ENCODE measurements around the gene MIB2.

Gene MIB2

DNA sequence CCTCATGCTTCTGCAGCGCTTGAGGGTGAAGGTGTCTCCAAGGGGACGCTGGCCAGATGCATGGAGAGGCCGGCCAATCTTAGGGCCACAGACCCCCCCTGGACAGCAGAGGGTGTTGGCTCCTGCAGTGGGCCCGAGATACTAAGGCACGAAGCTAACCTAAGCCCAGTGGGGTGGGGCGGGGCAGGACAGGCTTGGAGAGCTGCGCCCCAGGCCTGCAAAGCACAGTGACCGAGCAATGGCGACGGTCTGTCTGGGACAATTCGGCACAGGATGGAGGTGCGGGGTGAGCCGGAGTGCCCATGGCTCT lies 16.6 kb upstream of the MIB2 start:
- DNase-seq = no peak

DNA sequence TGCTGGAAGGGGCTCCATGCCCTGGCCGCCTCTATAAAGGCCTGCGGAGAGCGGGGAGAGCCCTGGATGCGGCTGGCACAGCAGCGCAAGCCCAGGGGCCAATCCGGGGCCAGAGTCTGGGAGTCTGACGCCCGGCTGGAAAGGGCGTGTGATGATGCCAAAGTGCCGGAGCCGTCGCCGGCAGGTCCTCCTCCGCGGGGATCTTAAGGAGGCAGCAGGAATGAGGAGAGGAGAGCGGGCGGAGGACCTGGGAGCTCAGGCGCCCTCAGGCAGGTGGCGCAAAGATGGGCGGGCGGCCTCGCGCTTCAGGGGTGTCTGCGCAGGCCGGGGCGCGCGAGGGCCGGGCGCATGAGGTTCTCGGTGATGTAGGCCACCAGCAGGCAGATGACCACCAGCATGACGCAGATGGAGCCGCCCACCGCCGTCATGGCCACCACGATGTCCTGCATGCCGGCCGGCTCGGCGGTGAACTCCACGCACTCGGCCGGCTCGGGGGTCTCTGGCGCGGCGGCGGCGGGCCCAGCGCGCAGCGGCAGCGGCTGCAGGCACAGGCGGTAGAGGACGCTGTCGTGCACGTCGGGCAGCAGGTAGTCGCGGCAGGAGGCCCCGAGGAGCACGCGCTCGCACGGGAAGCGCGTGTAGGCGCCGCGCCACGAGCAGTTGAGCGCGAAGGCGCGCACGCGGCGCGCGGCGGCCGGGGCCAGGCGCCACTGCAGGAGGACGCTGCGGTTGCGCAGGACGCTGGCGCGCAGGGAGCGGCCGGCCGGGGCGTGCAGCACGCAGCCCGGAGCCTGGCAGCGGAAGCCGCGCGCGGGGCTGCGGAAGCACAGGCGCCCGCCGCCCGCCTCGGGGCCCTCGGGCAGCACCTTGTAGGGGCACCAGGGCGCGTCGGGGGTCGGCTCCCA lies 16.0 kb upstream of the MIB2 start:
- peak; percentile 20 to 38 for DNase-seq

DNA sequence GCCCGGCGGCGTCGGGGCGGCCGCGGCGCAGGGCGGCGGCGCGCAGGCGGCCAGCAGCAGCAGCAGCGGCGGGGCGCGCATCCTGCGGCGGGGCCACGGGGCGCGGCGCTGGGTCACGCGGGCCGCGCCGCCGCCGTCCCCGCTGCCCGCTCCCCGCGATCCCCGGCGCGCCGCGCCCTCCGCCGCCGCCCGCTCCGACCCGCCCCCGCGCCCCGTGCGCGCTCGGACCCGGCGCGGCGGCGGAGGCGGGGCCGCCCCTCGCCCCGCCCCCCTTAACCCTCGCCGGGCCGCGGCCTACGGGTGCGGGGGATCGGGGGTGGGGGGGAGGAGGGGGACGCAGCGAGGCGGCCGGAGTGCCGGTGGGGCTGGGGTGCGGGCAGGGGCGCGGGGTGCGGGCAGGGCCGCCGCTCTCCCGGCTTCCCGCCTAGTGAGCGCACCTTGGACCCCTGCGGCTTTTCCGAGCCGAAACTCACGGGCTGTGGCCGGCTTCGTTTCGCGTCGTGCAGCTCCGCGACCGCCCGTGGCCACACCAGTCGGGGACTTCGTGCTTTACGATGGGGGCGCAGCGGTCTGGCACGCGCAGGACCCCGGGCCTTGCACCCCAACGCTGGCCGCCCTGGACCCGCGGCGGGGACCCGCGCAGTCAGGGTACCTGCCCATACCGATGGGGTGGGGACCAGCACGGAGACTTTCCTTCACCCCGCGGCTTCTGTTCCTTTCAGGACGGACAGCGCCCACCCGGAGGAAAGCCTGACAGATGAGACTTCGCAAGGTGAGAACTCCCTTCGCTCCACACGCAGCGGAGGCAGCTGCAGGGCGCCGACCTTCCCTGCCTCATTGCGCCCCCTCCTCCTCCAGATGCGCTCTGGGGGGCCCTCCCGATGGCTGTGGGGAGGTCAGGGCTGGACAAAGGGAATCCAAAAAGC lies 15.1 kb upstream of the MIB2 start, which contains the start of gene FNDC10:
Gene FNDC10 (minus strand): TSS at position 201 of the 926 bp plus-strand sequence. CDS start 120 bp downstream, at position 81.
- DNase-seq = no peak

DNA sequence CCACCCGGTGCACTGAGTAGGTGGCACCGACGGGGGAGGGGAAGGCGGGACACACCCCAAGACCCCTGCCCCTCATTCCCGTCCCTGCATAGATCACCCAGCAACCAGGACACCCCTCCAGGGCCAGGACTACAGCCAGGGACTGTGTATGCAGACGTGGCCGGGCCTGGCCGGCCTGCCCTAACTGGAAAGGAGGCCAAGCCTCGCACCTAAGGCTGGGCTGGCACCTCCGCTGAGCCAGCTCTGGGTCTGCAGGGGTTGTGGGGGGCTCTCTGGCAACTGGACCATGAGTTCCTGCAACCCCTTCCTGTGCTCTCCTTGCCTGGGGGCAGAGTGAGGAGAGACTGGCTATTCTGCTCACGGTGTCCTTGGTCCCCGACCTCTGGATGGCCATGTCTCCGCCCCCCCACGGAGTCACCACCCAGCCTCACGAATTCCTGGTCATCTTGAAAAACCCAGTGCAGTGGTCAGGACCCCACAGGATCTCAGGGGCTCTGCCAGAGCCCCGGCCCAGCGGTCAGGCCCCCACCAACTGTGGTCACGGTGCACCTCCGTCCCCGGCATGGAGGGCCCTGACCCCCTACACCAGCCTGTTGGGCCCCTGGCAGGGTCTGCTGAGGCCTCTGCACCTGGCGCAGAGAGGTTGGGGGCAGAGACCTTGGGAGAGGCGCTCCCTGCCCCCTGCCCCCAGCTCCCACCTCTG lies 14.3 kb upstream of the MIB2 start:
- DNase-seq = no peak

DNA sequence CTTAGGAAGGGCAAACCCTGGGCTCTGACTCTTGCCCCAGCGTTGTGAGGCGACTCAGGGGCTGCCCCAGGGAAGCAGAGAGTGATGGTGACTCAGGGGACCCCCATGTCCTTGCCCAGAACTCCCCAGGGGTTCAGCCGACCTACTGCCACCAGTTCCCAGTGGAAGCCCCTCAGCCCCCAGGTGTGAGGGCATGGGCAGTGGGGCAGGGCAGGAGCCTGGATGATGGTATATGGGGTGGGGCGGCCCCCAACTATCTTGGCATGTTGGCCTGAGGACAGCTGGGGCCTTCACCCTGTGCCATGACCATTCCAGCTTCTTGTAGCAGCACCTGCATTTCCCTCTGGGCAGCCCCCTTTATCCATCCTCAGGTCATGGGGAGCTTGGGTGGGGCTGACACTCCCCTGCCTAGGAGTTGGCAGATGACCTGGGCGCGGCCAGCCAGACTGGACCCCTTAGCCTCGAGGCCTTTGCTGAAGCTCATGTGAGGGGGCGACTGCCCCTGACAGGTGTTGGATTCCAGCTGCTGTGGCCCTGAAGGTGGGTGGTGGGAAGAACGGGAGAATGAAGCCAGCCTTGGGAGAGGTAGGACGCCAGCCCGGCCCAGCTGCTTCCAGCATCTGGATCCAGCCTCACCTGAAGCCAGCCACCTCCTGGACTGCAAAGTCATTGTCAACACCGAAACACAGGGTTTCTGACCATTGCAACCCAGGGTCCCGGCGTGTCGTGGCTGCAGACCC lies 13.6 kb upstream of the MIB2 start:
- no peak for DNase-seq

DNA sequence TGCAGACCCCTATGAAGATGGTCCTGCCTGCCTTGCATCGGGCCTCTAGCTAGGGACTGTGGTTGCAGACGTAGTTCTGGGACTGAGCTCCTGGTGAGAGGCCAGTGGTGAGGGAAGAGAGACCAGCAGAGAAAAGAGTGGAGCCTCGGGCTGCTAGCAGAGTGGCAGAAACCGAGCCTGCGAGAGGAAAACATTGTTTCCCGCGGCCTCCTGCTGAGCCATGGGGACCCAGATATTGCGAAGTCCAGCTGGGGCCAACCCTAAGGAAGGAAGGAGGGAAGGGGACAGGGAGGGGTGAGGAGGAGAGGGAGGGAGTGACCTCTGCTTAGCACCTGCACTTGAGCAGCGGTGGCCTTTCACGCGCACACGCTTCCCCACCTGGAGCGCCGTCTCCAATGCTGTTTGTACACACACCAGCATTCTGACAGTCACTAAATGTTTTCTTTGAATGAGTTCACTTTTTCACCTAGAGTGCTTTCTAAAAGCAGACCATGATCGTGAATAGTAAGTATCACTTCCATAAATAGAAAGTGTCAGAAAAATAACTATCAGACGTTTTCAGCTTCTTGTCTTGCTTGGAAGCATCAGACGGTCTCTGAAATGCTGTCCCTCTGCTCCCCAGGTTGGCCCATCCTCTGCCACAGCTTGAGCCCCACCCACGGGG lies 12.9 kb upstream of the MIB2 start:
- DNase-seq = no peak

DNA sequence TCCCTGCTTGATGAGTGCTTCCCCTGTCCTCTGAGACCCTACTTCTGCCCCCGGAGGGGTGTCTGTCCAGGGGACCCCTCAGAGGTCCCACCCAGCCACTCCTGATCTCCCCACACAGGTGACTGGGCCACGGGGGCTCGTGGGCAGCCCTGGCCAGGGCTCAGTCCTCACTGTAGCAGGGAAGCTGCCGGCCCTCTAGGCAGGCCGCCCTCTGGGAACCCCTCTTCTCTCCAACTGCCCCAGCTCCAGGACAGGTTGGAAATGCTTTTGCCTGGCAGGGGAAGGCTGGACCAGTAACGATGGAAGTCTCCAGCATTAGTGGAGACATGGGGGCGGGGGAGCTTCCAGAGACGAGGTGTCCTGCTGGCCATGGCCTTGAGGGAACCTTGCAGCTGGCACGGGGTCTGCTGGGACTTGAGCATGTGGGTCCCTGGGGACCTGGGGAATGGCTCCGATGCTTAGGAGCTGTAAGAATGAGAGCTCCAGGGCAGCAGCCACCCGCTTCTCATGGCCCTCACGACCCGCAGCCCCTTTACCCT lies 12.3 kb upstream of the MIB2 start:
- no peak for DNase-seq

DNA sequence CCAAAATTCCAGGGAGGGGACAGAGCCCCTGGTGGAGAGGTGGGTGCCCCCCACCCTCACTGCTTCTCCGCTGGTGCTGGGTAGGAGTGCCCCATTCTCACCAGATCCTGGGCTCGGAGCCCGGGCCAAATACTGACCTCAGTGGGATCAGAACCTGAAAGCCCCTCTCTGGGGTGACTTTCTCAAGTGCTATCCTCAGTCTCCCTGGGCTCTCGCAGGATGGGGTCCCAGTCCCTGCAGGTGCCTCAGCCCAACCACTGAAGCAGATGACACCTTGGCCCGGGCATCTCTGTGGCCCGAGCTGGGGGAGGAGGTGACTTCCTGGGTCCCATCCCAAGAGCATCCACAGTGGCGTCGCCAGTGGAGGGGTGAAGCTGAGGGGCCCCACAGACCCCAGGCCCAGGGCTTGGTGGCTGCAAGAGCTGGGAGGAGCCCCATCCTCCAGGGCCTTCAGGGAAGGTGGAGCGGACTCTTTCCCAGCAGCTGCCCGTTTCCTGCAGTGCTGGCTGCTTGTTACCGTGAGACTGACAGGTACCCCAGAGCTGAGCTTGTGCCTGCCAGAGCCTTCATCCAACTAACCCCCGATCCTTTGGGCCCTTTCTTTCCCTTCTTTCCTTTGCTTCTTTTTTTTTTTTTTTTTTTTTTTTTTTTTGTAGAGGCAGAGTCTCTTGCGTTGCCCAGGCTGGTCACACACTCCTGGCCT lies 11.5 kb upstream of the MIB2 start:
- DNase-seq = no peak

DNA sequence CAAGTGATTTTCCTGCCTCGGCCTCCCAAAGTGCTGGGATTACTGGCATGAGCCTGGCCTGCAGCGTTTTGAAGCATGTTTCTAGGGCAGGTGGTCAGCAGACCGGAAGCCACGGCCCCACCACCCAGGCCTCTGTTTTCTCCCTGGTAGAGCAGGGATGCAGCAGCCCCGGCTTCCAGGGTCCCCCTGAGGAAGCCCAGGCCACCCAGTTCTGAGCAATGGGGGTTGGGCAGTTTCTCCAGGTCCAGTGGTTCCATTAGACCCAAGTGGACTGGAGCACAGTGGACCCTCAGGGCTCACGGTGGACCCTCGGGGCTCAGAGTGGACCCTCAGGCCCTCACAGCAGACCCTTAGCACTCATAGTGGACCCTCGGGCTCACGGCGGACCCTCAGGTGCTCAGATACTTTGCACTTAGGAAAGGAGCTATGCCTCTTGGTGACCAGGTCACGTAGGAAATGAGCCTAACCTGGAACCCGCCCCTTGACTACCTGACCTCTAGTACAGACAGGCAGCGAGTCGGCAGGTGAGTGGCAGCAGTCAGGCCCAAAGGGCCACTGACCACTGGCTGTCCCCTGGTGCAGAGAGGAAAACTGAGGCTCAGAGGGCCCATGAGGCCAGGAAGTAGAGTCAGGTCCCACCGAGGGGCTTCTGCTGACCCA lies 10.8 kb upstream of the MIB2 start:
- DNase-seq = no peak

DNA sequence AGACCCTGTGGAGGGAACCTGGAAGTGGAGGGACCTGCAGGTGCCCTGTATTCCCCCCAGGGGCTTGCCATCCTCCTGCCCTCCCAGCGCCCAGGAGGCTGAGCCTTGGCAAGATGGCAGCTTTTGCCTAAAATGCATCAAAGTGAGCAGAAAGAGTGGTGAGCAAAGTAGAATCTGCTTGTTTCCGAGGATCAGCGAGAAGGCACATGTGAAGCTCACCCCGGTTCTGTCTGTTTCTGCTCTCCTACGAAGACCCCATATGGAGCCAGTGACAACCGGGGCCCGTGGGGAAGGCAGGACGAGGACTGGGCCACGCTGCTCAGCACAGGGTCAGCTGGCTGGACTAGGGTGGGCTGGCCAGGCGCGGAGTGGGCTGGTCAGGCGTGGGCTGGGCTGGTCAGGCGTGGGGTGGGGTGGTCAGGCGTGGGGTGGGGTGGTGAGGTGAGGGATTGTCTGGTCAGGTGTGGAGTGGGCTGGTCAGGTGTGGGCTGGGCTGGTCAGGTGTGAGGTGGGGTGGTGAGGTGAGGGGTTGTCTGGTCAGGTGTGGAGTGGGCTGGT lies 10.2 kb upstream of the MIB2 start:
- no peak for DNase-seq

DNA sequence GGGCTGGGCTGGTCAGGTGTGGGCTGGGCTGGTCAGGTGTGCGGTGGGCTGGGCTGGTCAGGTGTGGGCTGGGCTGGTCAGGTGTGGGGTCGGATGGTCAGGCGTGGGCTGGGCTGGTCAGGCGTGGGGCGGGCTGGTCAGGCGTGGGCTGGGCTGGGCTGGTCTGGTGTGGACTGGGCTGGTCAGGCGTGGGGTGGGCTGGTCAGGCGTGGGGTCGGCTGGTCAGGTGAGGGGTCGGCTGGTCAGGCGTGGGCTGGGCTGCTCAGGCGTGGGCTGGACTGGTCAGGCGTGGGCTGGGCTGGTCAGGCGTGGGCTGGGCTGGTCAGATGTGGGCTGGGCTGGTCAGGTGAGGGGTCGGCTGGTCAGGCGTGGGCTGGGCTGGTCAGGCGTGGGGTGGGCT lies 9.6 kb upstream of the MIB2 start:
- DNase-seq = no peak

DNA sequence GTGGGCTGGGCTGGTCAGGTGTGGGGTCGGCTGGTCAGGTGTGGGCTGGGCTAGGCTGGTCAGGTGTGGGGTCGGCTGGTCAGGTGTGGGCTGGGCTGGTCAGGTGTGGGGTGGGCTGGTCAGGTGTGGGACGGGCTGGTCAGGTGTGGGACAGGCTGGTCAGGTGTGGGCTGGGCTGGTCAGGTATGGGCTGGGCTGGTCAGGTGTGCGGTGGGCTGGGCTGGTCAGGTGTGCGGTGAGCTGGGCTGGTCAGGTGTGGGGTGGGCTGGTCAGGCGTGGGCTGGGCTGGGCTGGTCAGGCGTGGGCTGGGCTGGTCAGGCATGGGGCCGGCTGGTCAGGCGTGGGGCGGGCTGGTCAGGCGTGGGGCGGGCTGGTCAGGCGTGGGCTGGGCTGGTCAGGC lies 9.1 kb upstream of the MIB2 start:
- DNase-seq = no peak

DNA sequence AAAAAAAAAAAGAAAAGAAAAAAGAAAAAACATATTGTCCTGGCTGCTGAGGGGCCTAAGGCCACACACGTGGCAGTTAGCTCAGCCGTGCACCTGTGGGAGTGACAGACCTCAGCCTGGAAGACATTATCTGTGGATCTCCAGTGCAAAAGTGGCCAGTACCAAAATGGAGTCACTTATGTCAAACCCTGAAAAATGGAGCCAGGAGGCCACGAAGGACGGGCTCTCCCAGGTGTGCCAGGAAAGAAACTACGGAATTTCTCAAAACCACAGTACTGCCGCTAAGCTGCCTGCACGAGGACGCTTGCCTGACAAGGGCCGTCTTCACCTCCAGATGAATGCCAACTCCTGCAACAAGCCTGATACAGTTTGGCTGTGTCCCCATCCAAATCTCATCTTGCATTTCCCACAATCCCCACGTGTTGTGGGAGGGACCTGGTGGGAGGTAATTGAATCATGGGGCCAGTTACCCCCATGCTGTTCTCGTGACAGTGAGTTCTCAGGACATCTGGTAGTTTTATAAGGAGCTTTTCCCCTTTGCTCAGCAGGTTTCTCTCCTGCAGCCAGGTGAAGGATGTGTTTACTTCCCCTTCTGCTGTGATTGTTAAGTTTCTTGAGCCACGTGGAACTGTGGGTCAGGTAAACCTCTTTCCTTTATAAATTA lies 5.3 kb upstream of the MIB2 start:
- no peak for DNase-seq

DNA sequence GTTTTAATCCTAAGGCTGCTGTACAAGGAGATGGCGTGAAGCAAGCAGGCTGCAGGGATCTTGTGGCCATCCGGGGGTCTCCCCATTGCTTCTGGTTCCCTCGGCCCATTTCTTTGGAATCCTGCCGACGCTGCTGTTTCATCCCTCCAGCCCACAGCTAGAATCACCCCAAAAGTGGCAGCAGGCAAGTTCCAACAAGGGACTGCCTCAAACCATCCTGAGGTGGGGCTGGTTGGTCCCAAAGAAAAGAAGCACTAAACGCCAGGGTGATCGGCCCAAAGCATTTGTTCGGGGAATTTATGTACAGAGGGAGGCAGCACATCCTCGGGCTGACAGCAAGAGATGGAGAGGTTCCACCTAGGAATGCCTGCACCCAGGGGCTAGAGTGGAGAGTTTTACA lies 4.5 kb upstream of the MIB2 start:
- DNase-seq = no peak

DNA sequence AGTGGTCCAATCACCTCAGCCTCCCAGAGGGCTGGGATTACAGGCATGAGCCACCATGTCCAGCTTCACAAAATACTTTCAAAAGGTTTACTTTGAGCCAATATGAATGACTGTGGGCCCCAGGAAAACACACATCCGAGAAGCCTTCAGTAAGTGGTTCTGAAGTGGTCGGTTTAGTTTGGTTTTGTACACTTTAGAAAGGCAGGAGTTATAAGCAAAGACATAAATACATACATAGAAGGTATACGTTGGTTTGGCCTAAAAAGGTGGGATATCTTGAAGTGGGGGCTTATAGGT lies 3.2 kb upstream of the MIB2 start:
- DNase-seq = no peak

DNA sequence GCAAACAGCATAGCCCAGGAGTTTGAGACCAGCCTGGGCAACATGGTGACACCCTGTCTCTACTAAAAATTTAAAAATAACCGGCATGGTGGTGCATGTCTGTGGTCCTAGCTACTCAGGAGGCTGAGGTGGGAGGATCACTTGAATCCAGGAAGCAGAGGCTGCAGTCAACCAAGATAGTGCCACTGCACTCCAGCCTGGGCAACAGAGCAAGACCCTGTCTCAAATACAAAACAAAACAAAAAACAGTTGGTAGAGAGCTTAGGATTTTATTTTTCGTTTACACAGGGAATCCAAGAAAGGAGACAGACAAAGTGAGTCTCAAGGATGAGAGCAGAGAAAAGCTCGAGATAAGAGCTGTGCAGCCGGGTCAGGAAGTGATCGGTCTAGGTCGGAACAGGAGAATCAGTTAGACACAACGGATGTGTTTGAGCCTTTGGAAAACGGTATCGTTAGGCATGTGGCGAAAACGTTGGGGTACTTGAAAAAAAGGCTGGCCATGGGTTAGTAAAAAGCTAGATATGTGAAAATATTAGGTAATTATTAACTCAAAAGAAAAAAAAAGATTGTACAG lies 1.7 kb upstream of the MIB2 start:
- no peak for DNase-seq

DNA sequence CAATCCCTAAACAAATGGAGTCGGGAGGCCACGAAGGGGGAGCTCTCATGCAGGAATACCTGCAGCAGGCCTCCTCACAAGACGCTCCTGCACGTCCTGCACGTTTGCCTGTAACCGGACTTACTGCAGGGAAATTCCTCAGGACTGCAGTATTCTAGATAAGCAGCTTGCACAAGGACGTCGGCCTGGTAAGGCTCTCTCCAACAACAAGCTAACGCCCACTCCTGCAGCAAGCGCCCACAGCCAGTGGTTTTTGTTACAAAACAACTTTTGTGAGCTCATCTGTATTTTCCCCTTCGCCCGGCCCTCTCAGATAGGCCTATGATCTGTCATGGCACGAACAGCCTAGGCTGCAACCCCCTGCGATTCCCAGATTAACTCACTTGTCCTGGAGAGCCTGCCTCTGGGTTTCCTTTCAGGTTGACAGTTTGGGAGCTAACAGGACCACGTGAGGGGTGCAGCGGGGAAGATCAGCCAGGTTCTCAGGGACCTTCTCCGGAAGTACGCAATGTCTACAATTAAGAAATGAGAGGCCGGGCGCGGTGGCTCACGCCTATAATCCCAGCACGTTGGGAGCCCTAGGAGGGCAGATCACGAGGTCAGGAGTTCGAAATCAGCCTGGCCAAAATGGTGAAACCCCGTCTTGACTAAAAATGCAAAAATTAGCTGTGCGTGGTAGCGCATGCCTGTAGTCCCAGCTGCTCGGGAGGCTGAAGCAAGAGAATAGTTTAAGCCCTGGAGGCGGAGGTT lies 921 bp upstream of the MIB2 start:
- DNase-seq = peak; percentile 42 to 60

DNA sequence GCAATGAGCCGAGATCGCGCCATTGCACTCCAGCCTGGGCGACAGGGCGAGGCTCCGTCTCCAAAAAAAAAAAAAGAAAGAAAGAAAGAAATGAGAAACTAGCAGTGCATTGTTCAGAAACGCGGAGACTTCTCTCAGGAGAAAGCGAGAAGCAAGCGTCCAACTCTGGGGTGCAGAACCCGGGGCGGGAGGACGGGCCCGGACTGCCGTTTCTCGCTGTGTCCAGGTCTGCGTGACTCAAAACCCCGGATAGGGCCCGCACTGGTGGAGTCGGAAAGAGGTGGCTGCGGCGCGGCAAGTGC lies 395 bp upstream of the MIB2 start:
- DNase-seq = no peak
